K562 (cell line): ENCODE measurements around the gene ALDH1A2. TPM values are rescaled to one million over a fixed set of nuclear protein-coding genes. Genes with fewer than 3 reads are reported as not detected.
A peak's percentile ranks its signal among the peaks of the same experiment; 100 is the strongest.

Source experiments
- BCOR ChIP-seq: fragments of 450-650 bp; IDR thresholded peaks from 2 replicates; pipeline ENCODE4 v1.6.1; 2016
- FOXM1 ChIP-seq, 2 experiments: fragments of 450-650 bp in 1 of 2; sonication (generic) in 1 of 2; formaldehyde crosslinking in 1 of 2; IDR thresholded peaks; 2 replicates each; pipeline versions ENCODE4 v1.6.1 to v1.9.0; 2017 to 2022; ENCODE audit warnings: low read depth in 2 of 2, mild to moderate bottlenecking in 2 of 2, missing genetic modification reagents in 1 of 2, moderate library complexity in 1 of 2
- NEUROD1 ChIP-seq: fragments of 150-350 bp; IDR thresholded peaks from 2 replicates; pipeline ENCODE4 v1.6.1; 2014; ENCODE audit warnings: borderline replicate concordance, low read length, low read depth; ENCODE audit not compliant: partially characterized antibody
- PYGO2 ChIP-seq: fragments of 450-650 bp; IDR thresholded peaks from 2 replicates; pipeline ENCODE4 v1.6.1; 2016; ENCODE audit warnings: mild to moderate bottlenecking, missing genetic modification characterization, moderate library complexity, missing compliant biosample characterization
- TRIM28 ChIP-seq: fragments of 450-650 bp; IDR thresholded peaks from 2 replicates; pipeline ENCODE4 v1.6.1; 2017
- polyA plus RNA-seq, 8 experiments: library from polyadenylated mRNA; depleted of rRNA in 4 of 8; stranded (reverse) in 5 of 8; unstranded in 3 of 8; fragments of >200 nt; fragmentation: Nextera tagmentation in 2 of 8; fragmentation: Illumina TruSeq in 1 of 8; extraction: Ambion mirVana in 2 of 8; extraction: Trizol in 1 of 8; gene quantifications; 2 replicates each; pipeline versions ENCODE4 v1.2.1 to v1.2.3, GENCODE V29; 2011 to 2014; ENCODE audit warnings: inconsistent platforms in 1 of 8, missing spikeins in 1 of 8
- total RNA-seq, 7 experiments: library from RNA; depleted of rRNA in 6 of 7; stranded (reverse); fragments of >200 nt in 6 of 7; fragmentation: Illumina TruSeq in 2 of 7; extraction: Trizol in 2 of 7; gene quantifications; 2 replicates each; pipeline versions ENCODE4 v1.2.1 to v1.2.3, GENCODE V29; 2011 to 2021; ENCODE audit warnings: low replicate concordance in 1 of 7
- TF ChIP-seq, protein P1 (sequence below), 2 experiments: fragments of 150-350 bp in 1 of 2; IDR thresholded peaks; 2 replicates each; pipeline ENCODE4 v1.6.1; 2012 to 2016; ENCODE audit warnings: low read depth in 2 of 2, low read length in 2 of 2, mild to moderate bottlenecking in 1 of 2, moderate library complexity in 1 of 2
- TF ChIP-seq, protein P2 (sequence below): fragments of 450-650 bp; IDR thresholded peaks from 2 replicates; pipeline ENCODE4 v1.6.1; 2016; ENCODE audit warnings: antibody characterized with exemption
- TF ChIP-seq, protein P3 (sequence below), 2 experiments: fragments of 450-650 bp in 1 of 2; sonication (generic) in 1 of 2; formaldehyde crosslinking in 1 of 2; IDR thresholded peaks; 2 replicates each; pipeline versions ENCODE4 v1.7.1 to v1.9.0; 2016 to 2022; ENCODE audit warnings: inconsistent platforms in 1 of 2, mild to moderate bottlenecking in 1 of 2, missing genetic modification reagents in 1 of 2
- TF ChIP-seq, protein P4 (sequence below): fragments of 250-450 bp; sonication (Bioruptor Pico); IDR thresholded peaks from 2 replicates; pipeline ENCODE4 v1.4.0; 2020; ENCODE audit warnings: borderline replicate concordance

Gene ALDH1A2
- total and polyA plus RNA-seq, 9 of the 15 experiments (the other 6 are each of a cell fraction or from before 2014, with no cell fraction given) = 115 to 393 (median 333) TPM

DNA sequence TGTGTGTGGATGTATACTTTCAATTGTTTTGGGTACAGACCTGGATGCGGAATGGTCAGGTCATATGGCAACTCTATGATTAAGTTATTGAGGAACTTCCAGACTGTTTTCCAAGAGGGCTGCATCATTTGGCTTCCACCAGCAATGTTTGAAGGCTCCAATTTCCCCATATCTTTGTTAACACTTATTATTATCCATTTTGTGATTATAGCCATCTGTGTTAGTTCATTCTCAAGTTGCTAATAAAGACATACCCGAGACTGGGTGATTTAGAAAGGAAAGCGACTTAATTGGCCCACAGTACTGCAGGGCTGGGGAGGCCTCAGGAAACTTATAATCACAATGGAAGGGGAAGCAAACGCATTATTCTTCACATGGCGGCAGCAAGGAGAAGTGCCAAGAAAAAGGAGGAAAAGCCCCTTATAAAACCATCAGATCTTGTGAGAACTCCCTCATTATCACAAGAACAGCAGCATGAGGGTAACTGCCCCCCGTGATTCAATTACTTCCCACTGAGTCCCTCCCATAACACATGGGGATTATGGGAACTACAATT is 31.1 kb upstream of the ALDH1A2 start (continued):
- TF ChIP-seq, protein P1, sequence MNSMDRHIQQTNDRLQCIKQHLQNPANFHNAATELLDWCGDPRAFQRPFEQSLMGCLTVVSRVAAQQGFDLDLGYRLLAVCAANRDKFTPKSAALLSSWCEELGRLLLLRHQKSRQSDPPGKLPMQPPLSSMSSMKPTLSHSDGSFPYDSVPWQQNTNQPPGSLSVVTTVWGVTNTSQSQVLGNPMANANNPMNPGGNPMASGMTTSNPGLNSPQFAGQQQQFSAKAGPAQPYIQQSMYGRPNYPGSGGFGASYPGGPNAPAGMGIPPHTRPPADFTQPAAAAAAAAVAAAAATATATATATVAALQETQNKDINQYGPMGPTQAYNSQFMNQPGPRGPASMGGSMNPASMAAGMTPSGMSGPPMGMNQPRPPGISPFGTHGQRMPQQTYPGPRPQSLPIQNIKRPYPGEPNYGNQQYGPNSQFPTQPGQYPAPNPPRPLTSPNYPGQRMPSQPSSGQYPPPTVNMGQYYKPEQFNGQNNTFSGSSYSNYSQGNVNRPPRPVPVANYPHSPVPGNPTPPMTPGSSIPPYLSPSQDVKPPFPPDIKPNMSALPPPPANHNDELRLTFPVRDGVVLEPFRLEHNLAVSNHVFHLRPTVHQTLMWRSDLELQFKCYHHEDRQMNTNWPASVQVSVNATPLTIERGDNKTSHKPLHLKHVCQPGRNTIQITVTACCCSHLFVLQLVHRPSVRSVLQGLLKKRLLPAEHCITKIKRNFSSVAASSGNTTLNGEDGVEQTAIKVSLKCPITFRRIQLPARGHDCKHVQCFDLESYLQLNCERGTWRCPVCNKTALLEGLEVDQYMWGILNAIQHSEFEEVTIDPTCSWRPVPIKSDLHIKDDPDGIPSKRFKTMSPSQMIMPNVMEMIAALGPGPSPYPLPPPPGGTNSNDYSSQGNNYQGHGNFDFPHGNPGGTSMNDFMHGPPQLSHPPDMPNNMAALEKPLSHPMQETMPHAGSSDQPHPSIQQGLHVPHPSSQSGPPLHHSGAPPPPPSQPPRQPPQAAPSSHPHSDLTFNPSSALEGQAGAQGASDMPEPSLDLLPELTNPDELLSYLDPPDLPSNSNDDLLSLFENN (IDR thresholded peaks at IDR 0.05; ENCODE audit: low read depth in 2 of 2, low read length in 2 of 2) = no peak
- TF ChIP-seq NEUROD1 = no peak
- TF ChIP-seq PYGO2 = no peak
- TF ChIP-seq, protein P2, sequence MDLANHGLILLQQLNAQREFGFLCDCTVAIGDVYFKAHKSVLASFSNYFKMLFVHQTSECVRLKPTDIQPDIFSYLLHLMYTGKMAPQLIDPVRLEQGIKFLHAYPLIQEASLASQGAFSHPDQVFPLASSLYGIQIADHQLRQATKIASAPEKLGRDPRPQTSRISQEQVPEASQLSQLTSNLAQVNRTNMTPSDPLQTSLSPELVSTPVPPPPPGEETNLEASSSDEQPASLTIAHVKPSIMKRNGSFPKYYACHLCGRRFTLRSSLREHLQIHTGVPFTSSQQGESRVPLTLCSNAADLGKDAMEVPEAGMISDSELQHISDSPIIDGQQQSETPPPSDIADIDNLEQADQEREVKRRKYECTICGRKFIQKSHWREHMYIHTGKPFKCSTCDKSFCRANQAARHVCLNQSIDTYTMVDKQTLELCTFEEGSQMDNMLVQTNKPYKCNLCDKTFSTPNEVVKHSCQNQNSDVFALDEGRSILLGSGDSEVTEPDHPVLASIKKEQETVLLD = no peak
- TF ChIP-seq, protein P3, sequence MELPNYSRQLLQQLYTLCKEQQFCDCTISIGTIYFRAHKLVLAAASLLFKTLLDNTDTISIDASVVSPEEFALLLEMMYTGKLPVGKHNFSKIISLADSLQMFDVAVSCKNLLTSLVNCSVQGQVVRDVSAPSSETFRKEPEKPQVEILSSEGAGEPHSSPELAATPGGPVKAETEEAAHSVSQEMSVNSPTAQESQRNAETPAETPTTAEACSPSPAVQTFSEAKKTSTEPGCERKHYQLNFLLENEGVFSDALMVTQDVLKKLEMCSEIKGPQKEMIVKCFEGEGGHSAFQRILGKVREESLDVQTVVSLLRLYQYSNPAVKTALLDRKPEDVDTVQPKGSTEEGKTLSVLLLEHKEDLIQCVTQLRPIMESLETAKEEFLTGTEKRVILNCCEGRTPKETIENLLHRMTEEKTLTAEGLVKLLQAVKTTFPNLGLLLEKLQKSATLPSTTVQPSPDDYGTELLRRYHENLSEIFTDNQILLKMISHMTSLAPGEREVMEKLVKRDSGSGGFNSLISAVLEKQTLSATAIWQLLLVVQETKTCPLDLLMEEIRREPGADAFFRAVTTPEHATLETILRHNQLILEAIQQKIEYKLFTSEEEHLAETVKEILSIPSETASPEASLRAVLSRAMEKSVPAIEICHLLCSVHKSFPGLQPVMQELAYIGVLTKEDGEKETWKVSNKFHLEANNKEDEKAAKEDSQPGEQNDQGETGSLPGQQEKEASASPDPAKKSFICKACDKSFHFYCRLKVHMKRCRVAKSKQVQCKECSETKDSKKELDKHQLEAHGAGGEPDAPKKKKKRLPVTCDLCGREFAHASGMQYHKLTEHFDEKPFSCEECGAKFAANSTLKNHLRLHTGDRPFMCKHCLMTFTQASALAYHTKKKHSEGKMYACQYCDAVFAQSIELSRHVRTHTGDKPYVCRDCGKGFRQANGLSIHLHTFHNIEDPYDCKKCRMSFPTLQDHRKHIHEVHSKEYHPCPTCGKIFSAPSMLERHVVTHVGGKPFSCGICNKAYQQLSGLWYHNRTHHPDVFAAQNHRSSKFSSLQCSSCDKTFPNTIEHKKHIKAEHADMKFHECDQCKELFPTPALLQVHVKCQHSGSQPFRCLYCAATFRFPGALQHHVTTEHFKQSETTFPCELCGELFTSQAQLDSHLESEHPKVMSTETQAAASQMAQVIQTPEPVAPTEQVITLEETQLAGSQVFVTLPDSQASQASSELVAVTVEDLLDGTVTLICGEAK (IDR thresholded peaks at IDR 0.05) = no peak
- TF ChIP-seq, protein P3 (CRISPR knock-in tag; IDR thresholded peaks at IDR 0.05) = no peak
- peak; percentile 41; the same call in 1 of the 2 replicates for TF ChIP-seq TRIM28
- TF ChIP-seq, protein P4, sequence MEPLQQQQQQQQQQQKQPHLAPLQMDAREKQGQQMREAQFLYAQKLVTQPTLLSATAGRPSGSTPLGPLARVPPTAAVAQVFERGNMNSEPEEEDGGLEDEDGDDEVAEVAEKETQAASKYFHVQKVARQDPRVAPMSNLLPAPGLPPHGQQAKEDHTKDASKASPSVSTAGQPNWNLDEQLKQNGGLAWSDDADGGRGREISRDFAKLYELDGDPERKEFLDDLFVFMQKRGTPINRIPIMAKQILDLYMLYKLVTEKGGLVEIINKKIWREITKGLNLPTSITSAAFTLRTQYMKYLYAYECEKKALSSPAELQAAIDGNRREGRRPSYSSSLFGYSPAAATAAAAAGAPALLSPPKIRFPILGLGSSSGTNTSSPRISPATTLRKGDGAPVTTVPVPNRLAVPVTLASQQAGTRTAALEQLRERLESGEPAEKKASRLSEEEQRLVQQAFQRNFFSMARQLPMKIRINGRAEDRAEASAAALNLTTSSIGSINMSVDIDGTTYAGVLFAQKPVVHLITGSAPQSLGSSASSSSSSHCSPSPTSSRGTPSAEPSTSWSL (CRISPR knock-in tag) = no peak
- TF ChIP-seq BCOR = no peak
- 0 out of 2 replicates have a peak, but pooled peaks have one; percentile 34 for TF ChIP-seq FOXM1 (IDR thresholded peaks at IDR 0.05; ENCODE audit: low read depth)
- TF ChIP-seq FOXM1 (CRISPR knock-in tag; IDR thresholded peaks at IDR 0.05; ENCODE audit: low read depth) = no peak
